Activated CD4-positive, alpha-beta T cell treated with anti-CD3 and anti-CD28 coated beads, Interleukin-2, amount 50 U/mL, for 48 hours (primary cell): ENCODE data around the gene ARHGAP24.

Experiments used
- DNase-seq, 2 experiments: peaks; one replicate each; pipeline ENCODE4 v3.0.0-alpha.2; 2020

Gene ARHGAP24

DNA sequence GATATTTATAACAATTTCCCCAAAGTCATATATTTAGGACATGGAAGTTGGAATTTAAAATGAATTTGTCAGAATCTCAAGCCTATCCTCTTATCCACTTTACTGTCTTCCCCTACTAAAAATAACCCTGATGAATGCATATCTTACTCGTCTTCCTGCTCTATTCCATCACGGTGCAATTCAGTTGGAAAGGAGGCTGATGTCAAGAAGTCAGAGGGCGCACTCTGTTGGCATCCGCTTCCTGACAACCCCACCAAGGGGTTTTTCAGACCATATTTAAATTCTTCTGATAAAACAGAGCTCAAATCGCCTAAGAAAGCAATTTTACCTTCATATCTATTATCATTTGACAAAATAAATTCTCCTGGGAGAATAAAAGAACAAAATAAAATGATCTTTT is 233.5 kb downstream of the ARHGAP24 start:
- DNase-seq, result no peak

GRCh38 chr4:85713005-85713404 is 238.1 kb downstream of the ARHGAP24 start:
- no peak for DNase-seq

DNA sequence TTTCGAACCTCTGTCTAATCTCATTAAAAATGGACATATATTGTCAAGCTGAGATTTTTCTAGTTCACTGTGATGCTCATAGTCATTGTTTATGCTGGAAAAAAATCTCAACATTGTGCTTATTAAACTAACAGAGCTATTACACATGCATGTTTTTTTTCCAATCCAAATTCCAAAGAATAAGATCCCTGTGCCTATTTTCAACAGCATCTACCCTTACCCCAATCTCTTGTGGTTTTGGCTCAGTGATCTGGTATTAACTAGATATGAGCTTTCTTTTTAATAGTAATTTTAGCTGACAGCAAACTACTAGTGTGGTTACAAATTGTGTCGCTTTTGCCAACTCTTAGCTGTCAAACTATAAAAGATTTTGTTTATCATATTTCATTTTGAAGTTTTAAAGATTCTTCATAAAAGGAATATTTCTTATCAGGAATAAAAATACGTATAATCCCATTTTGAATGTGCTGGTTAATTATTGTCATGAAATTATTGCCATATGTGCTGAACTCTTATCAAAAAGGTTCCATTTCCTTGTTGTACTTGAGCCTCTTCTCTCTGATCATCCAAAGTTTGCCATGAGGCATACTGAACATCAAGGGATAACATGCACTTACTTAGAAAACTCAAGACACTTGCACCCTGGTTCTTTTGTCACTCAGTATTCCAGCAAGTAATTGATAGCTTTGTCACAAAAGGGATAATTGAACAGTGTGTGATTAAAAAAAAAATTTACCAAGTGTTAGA is 241.2 kb downstream of the ARHGAP24 start:
- no peak for DNase-seq

GRCh38 chr4:85717351-85717750 is 242.4 kb downstream of the ARHGAP24 start:
- DNase-seq, result no peak

GRCh38 chr4:85717847-85718246 is 242.9 kb downstream of the ARHGAP24 start:
- DNase-seq, result no peak

- DNase-seq, result no peak
Measured at GRCh38 chr4:85720735-85721134, 245.8 kb downstream of the ARHGAP24 start.

DNA sequence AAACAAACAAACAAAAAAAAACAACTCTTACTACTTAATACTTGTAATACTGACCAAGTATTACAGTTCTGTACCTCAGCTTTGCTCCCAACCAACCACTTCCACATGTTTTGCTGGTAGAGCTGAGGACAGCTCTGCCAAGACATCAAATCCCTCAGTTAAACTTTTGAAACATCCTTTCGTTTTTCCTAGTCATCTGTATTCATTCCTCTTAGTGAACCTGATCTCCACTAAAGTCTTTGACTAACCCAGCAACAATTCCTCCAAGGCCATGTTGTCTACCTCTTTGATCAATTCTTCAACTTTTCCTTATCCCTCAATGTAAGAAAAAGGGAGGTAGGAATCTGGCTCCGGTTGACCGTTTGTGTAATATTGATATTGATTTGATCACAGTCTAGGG is 247.5 kb downstream of the ARHGAP24 start:
- no peak for DNase-seq

- DNase-seq, result no peak
Measured at GRCh38 chr4:85722807-85723206, 247.9 kb downstream of the ARHGAP24 start.

DNA sequence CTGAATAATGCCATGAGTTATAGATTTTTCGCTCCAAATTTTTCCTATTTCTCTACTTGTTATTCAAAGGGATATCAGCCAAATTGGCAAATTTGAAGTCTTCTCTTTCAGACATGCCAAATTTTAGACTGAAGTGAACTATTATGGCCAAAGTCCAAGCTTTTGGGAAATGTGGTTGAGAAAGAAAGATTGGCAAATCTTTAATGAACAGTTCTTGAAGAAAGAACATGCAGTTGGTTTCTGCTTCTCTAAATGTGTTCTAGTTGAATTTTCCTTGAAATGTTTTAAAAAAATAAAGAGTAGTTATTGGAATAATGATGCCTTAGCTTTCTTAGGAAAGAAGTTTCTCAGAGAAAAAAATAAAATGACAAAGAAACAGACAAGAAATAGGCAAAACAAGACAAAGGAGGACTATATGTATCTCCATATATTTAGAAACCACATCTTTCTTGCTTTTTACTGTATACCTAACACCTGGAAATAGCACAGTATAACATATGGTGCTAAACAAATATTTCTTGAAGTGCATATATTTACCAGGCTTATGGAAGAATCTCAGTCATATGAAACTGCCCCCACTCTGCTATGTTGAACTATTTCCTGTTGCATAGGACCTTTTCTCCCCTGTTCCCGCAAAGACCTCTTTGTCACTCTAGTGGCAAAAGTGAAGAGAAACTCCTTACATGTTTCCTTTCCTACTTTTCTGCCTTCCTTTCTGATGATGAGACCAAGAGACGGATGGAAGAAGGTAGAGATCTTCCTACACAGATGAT is 250.0 kb downstream of the ARHGAP24 start:
- no peak for DNase-seq

GRCh38 chr4:85725721-85726170 is 250.8 kb downstream of the ARHGAP24 start:
- no peak for DNase-seq

- DNase-seq, result no peak
Measured at GRCh38 chr4:85726555-85726954, 251.6 kb downstream of the ARHGAP24 start.

GRCh38 chr4:85728464-85728863 is 253.5 kb downstream of the ARHGAP24 start:
- no peak for DNase-seq

GRCh38 chr4:85732124-85732523 is 257.2 kb downstream of the ARHGAP24 start:
- DNase-seq, result no peak

GRCh38 chr4:85733798-85734197 is 258.8 kb downstream of the ARHGAP24 start:
- no peak for DNase-seq

DNA sequence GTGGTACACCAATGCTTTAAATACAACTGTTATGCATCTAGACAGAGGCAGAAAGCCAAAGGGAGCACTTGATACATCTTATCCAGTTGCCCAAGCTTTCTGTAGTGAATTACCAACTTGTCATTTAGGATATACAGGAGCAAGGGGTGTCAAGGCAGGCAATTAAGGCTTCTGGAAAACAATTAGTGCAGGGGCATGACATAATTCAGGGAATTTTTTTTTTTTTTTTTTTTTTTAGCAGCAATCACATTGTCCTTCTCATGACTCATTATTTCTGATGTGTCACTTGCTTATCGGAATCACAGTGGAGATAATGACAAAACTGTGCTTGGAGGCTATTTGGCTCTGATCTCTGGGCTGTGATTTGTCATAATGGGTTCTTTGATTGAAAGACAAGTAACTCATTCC is 259.5 kb downstream of the ARHGAP24 start:
- DNase-seq, result no peak

DNA sequence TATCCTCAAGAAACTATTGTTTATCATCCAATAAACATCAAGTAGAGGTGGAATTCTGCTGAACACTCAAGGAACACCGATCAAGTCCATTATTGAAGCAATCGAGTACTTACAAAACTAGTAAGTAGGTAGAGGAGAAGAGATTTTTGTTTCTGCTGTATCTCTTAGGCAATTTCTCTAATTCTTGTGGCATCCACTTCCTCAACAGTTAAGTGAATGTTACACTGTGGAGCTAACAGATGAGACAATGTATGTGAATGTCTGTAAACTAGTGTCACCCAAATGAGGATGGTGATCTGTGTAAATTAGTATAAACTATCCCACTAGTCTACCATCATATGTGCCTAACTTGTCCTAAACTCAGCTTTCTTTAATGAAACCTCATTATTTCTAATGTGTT is 261.6 kb downstream of the ARHGAP24 start:
- no peak for DNase-seq

DNA sequence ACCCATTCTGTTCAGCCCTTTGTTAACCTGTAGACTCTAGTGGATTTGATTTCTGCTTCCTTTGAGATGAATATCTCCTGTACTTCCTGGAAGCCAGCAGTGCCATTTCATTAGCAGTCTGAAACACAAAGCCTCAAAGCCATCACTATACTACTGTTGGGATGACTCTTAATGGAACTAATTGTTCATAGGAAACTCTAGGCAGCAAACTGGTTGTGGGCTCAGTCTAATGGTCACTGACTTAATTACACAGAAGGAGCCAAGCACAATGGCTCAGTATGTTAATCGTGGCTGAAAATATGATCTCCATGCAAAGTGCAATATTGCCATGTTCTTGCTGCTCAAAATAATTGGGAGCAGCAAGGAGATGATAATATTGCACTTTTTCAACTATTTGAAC is 262.3 kb downstream of the ARHGAP24 start:
- DNase-seq, result no peak

DNA sequence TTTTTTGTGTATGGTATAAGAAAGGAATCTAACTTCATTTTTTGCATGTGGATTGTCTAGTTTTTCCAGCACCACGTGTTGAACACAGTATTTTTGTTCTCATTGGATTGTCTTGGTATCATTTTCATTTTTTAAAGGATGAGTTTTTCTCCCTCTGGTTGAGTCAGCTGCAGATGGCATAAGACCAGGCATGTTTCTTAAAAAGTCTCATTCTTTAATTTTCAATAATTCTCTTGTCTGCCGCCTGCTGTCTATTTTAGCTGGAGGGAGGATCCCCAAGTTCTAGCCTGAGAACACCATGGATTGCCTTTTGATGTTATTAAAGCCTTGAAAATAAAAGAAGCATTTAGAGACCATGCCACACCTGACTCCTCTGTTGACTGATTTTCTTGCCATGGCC is 263.8 kb downstream of the ARHGAP24 start:
- DNase-seq, result no peak

DNA sequence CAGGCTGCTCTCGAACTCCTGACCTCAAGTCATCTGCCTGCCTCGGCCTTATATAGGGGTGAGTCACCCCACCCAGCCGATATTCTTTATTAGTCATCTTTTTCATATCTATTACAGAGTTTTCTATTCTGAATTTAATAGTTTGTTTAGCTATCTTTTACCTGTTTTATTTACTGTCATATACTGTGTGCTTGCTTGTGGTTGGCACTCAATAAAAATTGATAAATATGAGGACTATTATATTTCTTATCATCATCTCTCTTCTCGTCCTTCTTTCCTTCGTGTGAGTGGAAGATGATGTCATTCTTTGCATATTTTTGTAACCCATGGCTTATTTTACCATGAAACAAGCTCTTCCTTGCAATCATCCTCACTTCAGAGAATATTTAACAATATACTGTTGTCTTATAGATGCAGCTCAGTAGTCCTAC is 265.5 kb downstream of the ARHGAP24 start:
- DNase-seq, result no peak

- DNase-seq, result no peak
Measured at GRCh38 chr4:85741381-85741780, 266.4 kb downstream of the ARHGAP24 start.

DNA sequence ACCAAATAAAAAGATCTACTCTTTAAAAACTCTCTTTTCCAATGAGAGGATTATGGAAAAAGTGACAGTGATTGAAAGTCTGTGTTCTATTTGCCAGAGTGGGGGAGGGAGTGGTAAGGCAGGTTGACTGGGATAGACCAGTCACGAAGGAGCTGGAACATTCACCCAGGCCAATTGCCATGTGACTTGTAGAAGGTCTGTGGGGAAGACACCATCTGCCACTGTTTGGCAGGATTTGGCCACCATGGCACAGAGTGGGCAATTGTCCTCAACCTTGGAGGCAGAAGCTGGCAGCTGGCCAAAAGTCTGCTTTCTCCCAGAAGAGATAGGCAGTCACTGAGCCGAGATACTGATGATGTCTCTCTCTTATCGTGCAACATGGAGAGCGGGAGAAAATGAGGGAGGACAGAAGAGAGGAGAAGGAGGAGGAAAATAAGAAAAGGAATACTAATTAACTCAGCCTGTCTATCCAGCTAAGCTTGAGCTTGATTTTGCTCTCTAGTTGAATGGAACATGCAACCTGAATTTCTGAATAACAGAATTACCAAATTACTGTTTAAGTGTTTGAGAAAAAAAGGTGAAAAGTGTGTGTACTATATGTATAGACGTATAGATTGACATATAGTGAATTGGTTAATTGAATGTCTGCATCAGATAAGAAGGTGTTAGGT is 267.1 kb downstream of the ARHGAP24 start:
- no peak for DNase-seq

DNA sequence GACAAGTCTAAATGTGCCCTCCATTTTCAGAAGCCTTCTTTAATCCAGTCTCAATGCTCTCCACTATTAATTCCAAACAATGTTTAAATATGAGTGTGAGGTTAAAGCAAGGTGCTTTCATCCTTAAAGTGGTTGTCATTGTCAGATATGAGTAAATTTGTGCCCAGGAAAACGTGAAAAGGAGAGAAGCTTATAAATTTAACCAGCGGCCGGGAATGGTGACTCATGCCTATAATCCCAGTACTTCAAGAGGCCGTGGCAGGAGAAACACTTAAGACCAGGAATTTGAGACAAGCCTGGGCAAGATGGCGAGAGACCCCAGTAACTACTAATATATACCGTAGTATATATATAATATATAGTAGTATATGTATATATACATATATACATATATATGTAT is 270.0 kb downstream of the ARHGAP24 start:
- DNase-seq, result no peak

DNA sequence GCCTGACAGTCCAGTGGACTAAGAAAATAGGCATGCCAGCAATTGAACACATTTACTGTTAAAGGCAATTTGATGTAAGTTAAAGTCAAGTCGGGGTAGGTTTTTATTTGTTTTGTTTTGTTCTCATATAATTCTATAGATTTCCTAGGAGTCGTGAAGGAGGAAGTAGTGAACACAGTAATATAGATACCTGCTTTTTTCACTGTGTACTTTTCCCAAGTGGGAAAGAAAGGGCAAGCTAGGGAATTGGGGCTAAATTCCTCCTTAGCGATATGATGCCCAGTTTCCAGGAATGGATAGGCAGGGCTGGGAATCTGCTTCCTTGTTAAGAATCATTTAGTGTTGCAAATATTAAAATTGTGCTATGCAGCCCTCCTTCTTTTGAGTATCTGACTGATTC is 271.0 kb downstream of the ARHGAP24 start:
- DNase-seq, result no peak
